ENCODE data around the gene STK32B. TPM values are rescaled to one million over a fixed set of nuclear protein-coding genes. Genes with fewer than 3 reads are reported as not detected.
A peak's percentile ranks its signal among the peaks of the same experiment; 100 is the strongest.

STK32B gene
- total RNA-seq, 1 experiment from 2014 or later = not detected

GRCh38 chr4:5389756-5390310 lies 338.6 kb downstream of the STK32B start:
- DNase-seq (ENCODE audit: low spot score) = peak; percentile 3

GRCh38 chr4:5391492-5391891 lies 340.2 kb downstream of the STK32B start:
- DNase-seq (ENCODE audit: low spot score) = no peak

GRCh38 chr4:5393911-5394513 lies 342.7 kb downstream of the STK32B start:
- DNase-seq (ENCODE audit: low spot score) = no peak

- DNase-seq (ENCODE audit: low spot score) = no peak
These were observed 344.5 kb downstream of the STK32B start for GRCh38 chr4:5395781-5396180.

- no peak for DNase-seq (ENCODE audit: low spot score)
These were observed 346.8 kb downstream of the STK32B start for GRCh38 chr4:5398056-5398455.

- DNase-seq (ENCODE audit: low spot score) = no peak
These were observed 347.8 kb downstream of the STK32B start for GRCh38 chr4:5399124-5399523.

GRCh38 chr4:5399790-5400421 lies 348.6 kb downstream of the STK32B start:
- DNase-seq (ENCODE audit: low spot score) = peak; percentile 47

- no peak for DNase-seq (ENCODE audit: low spot score)
These were observed 352.6 kb downstream of the STK32B start for GRCh38 chr4:5403746-5404497.

GRCh38 chr4:5409237-5409636 lies 358.0 kb downstream of the STK32B start:
- DNase-seq (ENCODE audit: low spot score) = no peak

GRCh38 chr4:5409972-5410618 lies 358.8 kb downstream of the STK32B start:
- no peak for DNase-seq (ENCODE audit: low spot score)

GRCh38 chr4:5412296-5412695 lies 361.0 kb downstream of the STK32B start:
- no peak for DNase-seq (ENCODE audit: low spot score)

- DNase-seq (ENCODE audit: low spot score) = no peak
These were observed 361.5 kb downstream of the STK32B start for GRCh38 chr4:5412751-5413150.

- DNase-seq (ENCODE audit: low spot score) = no peak
These were observed 365.4 kb downstream of the STK32B start for GRCh38 chr4:5416637-5417036.

- no peak for DNase-seq (ENCODE audit: low spot score)
These were observed 369.0 kb downstream of the STK32B start for GRCh38 chr4:5420266-5420665.

- no peak for DNase-seq (ENCODE audit: low spot score)
These were observed 370.1 kb downstream of the STK32B start for GRCh38 chr4:5421416-5421815.

GRCh38 chr4:5422195-5422594 lies 370.9 kb downstream of the STK32B start:
- no peak for DNase-seq (ENCODE audit: low spot score)

- DNase-seq (ENCODE audit: low spot score) = no peak
These were observed 372.4 kb downstream of the STK32B start for GRCh38 chr4:5423670-5424069.

- no peak for DNase-seq (ENCODE audit: low spot score)
These were observed 372.9 kb downstream of the STK32B start for GRCh38 chr4:5424211-5424610.

- DNase-seq (ENCODE audit: low spot score) = no peak
These were observed 373.6 kb downstream of the STK32B start for GRCh38 chr4:5424901-5425300.

GRCh38 chr4:5429747-5430146 lies 378.5 kb downstream of the STK32B start:
- DNase-seq (ENCODE audit: low spot score) = no peak

- no peak for DNase-seq (ENCODE audit: low spot score)
These were observed 381.9 kb downstream of the STK32B start for GRCh38 chr4:5433196-5433595.

GRCh38 chr4:5435201-5435600 lies 383.9 kb downstream of the STK32B start:
- DNase-seq (ENCODE audit: low spot score) = no peak
